MCF 10A (cell line): ENCODE results near the gene PARD3. TPM values are rescaled to one million over a fixed set of nuclear protein-coding genes. Genes with fewer than 3 reads are reported as not detected.
A peak's percentile ranks its signal among the peaks of the same experiment; 100 is the strongest.
"Not testable (repeated sequence)": the region's sequence is repeated elsewhere in the genome, so short reads cannot be mapped to it uniquely, and the experiment has no call there.

ENCODE experiments used
- BruUV-seq: library from RNA; stranded (reverse); fragments of 400-500 nt; replicated peaks from 2 replicates; lab custom pipeline; 2021; lab: Mats Ljungman, UMichigan
- CTCF ChIA-PET: fragments of 300-600 bp; sonication (Branson Sonifier 250); formaldehyde crosslinking; extraction: SDS; loops from one replicate; lab custom pipeline; 2021; ENCODE audit warnings: antibody characterized with exemption, inconsistent platforms; lab: Yijun Ruan, JAX
- POLR2A ChIA-PET: fragments of 300-600, 350-650 bp; sonication (Branson Sonifier 250); formaldehyde crosslinking; extraction: SDS; loops from one replicate; lab custom pipeline; 2020; ENCODE audit warnings: antibody characterized with exemption, inconsistent platforms; lab: Yijun Ruan, JAX
- DNase-seq: peaks from one replicate; pipeline ENCODE4 v3.0.0-alpha.2; 2018; ENCODE audit not compliant: unreplicated experiment
- H3K27ac Mint-ChIP-seq: one replicate; pipeline ENCODE4 v1.8.0; 2022; ENCODE audit warnings: mild to moderate bottlenecking, low read depth, mixed read lengths; ENCODE audit not compliant: unreplicated experiment
- H3K27me3 Mint-ChIP-seq: one replicate; pipeline ENCODE4 v1.8.0; 2022; ENCODE audit warnings: mixed read lengths; ENCODE audit not compliant: insufficient read depth, unreplicated experiment
- H3K36me3 Mint-ChIP-seq: one replicate; pipeline ENCODE4 v1.8.0; 2022; ENCODE audit warnings: mild to moderate bottlenecking, moderate library complexity, mixed read lengths; ENCODE audit not compliant: insufficient read depth, unreplicated experiment
- H3K4me1 Mint-ChIP-seq: one replicate; pipeline ENCODE4 v1.8.0; 2022; ENCODE audit warnings: mixed read lengths; ENCODE audit not compliant: insufficient read depth, unreplicated experiment
- H3K4me3 Mint-ChIP-seq: one replicate; pipeline ENCODE4 v1.8.0; 2022; ENCODE audit warnings: mild to moderate bottlenecking, moderate library complexity, mixed read lengths; ENCODE audit not compliant: unreplicated experiment
- H3K9me3 Mint-ChIP-seq: one replicate; pipeline ENCODE4 v1.8.0; 2022; ENCODE audit warnings: mixed read lengths; ENCODE audit not compliant: unreplicated experiment
- CTCF ChIP-seq: fragments of 200-600 bp; IDR thresholded peaks from one replicate; pipeline ENCODE4 v1.8.0; 2022; ENCODE audit warnings: antibody characterized with exemption, mild to moderate bottlenecking; ENCODE audit not compliant: unreplicated experiment
- intact Hi-C: fragments of 100-400 bp; cut with micrococcal nuclease; formaldehyde crosslinking; loops from 2 replicates; pipeline ENCODE4 v1.14.1; 2022
- total RNA-seq: library from RNA; stranded (reverse); gene quantifications from 2 replicates; pipeline ENCODE4 v1.2.3, GENCODE V29; 2022

Gene PARD3
- total RNA-seq, 1 experiment from 2014 or later, result 70.0 TPM

DNA sequence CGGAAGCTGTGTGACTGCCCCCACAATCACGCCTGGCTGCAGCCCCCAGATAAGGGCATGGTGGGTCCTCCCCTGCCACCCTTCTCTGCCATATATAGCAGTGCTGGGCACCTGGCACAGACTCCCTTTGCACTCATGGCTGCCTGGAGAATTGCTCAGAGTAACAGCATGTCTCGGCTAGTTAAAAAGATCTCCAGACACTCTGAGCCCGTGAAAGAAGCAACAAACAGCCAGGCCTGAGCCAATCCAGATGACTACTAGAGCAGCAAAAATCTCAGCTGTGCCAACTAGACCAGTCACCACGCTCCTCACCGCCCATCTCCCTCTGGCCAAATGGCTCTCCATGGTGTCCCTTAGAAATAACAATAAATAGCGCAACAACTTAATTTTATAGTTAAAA is 71.3 kb downstream of the PARD3 start:
- no peak for TF ChIP-seq CTCF
- no TSS peak for BruUV-seq
- Mint-ChIP-seq H3K36me3 (peaks cover 5% of the 10 kb centered on the region), H3K4me1 (peaks cover 65% of the 10 kb centered on the region), H3K27me3 (no peaks in the 10 kb centered on the region), H3K4me3 (peak overlapping the region; percentile 49), H3K27ac (peak overlapping the region; percentile 92), H3K9me3 (no peaks in the 10 kb centered on the region)
- peak; percentile 78 for DNase-seq
- ChIA-PET POLR2A (interaction anchor here (0.9 to 2.5 kb wide), 6 partner anchors 9 to 70 kb away, joined by 3 to 22 read pairs (median 4); no protein-coding TSS in a partner anchor), CTCF (interaction anchor here (0.6 to 1.7 kb wide), 4 partner anchors 10 to 250 kb away, joined by 3 to 4 read pairs (median 3); no protein-coding TSS in a partner anchor)
- intact Hi-C loops, result no loop called here

DNA sequence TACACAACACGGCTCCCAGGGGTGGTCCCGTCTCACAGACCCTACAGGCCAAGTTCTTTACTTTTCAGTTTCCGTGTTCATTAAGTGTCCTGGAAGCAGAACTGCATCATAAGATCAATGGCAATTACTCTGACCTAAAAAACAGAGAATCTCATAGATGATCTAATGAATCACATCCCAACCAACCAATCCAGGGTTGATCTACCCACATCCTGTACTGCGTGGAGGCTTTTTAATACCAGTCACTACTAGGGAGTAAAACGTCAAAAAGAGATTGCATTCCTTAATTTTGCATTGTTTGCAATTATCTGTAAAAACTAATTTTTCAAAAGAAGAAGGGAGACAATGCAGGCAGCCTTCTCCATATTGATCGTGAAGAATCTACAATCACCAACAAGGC is 72.6 kb downstream of the PARD3 start:
- H3K27ac Mint-ChIP-seq, result peak overlapping the region; percentile 92
- H3K36me3 Mint-ChIP-seq, result peaks cover 5% of the 10 kb centered on the region
- H3K27me3 Mint-ChIP-seq, result no peaks in the 10 kb centered on the region
- intact Hi-C loops, result no loop called here
- peaks cover 56% of the 10 kb centered on the region for H3K4me1 Mint-ChIP-seq
- no peak for TF ChIP-seq CTCF
- BruUV-seq, result no TSS peak
- no peak for DNase-seq
- ChIA-PET POLR2A (interaction anchor here (1.1 kb wide), 1 partner anchor 16 kb away, joined by 4 read pairs; no protein-coding TSS in a partner anchor), CTCF (interaction anchor here (0.7 kb wide), 1 partner anchor 219 kb away, joined by 3 read pairs; no protein-coding TSS in a partner anchor)
- no peaks in the 10 kb centered on the region for H3K9me3 Mint-ChIP-seq
- H3K4me3 Mint-ChIP-seq, result no peak overlapping the region

DNA sequence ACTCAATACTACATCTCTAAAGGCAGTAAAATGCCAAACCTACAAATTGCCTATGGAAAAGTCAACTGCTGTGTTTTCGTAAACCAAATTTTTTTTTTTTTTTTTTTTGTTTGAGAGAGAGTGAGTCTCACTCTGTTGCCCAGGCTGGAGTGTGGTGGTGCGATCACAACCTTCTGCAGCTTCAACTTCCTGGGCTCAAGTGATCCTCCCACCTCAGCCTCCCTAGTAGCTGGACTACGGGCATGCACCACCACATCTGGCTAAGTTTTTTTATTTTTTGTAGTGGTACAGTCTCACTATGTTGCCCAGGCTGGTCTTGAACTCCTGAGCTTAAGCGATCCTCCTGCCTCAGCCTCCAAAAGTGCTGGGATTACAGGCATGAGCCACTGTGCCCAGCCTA is 74.0 kb downstream of the PARD3 start:
- peaks cover 54% of the 10 kb centered on the region for H3K4me1 Mint-ChIP-seq
- CTCF ChIA-PET, result interaction anchor here (0.6 to 1.4 kb wide), 3 partner anchors 14 to 253 kb away, joined by 3 to 4 read pairs (median 3); no protein-coding TSS in a partner anchor

DNA sequence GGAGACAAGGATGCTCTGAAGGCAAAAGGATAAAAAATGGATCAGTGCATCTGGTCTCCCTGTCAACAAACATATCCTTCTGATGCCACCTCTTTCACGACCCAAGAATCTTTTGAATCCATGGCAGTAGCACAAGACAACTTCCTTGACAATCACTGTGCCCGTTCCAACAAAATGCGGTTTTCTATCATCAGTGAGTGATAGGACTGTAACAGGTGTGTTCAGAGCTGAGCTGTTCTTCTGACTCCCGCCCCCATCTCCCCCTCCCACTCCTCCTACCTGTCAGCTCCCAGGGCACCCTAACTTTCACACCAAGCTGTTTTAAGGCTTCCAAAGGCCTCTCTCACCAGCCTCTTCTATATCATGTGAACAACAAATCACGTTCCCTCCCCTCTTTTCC is 74.8 kb downstream of the PARD3 start:
- BruUV-seq, result no TSS peak
- intact Hi-C loops, result no loop called here
- Mint-ChIP-seq H3K4me3 (peak overlapping the region; percentile 21), H3K27me3 (no peaks in the 10 kb centered on the region), H3K27ac (peak overlapping the region; percentile 57), H3K9me3 (no peaks in the 10 kb centered on the region), H3K4me1 (peaks cover 51% of the 10 kb centered on the region), H3K36me3 (peaks cover 11% of the 10 kb centered on the region)
- DNase-seq, result no peak
- ChIA-PET CTCF (interaction anchor here (0.6 to 1.4 kb wide), 3 partner anchors 14 to 254 kb away, joined by 3 to 4 read pairs (median 4); no protein-coding TSS in a partner anchor), POLR2A (interaction anchor here (1.0 to 2.1 kb wide), 4 partner anchors 9 to 29 kb away, joined by 3 to 20 read pairs (median 4); no protein-coding TSS in a partner anchor)
- no peak for TF ChIP-seq CTCF

More for the DNA sequence above, 74.0 kb downstream of the PARD3 start:
- H3K9me3 Mint-ChIP-seq, H3K27me3 Mint-ChIP-seq, BruUV-seq, H3K4me3 Mint-ChIP-seq, intact Hi-C loops, DNase-seq: not testable (repeated sequence)
- H3K27ac Mint-ChIP-seq, result peak overlapping the region; percentile 57
- H3K36me3 Mint-ChIP-seq, result peaks cover 11% of the 10 kb centered on the region
- POLR2A ChIA-PET, result interaction anchor here (0.7 to 2.1 kb wide), 3 partner anchors 9 to 61 kb away, joined by 3 to 20 read pairs (median 4); no protein-coding TSS in a partner anchor
